ENCODE measurements around the gene PRKCD.

- TF ChIP-seq CTCF (IDR thresholded peaks at IDR 0.05) (no peak), POLR2A (IDR thresholded peaks at IDR 0.05) (no peak)
Observed at GRCh38 chr3:53164911-53165310, 3.9 kb downstream of the PRKCD start.

All from body of pancreas (tissue), 4 donors.